Neural cell (in vitro differentiated cells): ENCODE results near the gene PPOX. TPM values are rescaled to one million over a fixed set of nuclear protein-coding genes. Genes with fewer than 3 reads are reported as not detected.

Experiments used
- H2AFZ ChIP-seq: fragments of 200-600, 300-800 bp; sonication (generic), shearing (Covaris generic); 2 replicates; pipeline ENCODE4 v1.6.0; 2014; ENCODE audit warnings: low read depth, mild to moderate bottlenecking, antibody characterized with exemption, low read length, moderate library complexity
- H3F3A ChIP-seq: fragments of 200-600 bp; shearing (Covaris generic); 2 replicates; pipeline ENCODE4 v1.6.1; 2016; ENCODE audit warnings: mild to moderate bottlenecking, moderate library complexity, mixed read lengths, antibody characterized with exemption, low read length; ENCODE audit not compliant: insufficient read depth, poor library complexity, severe bottlenecking
- H3K27ac ChIP-seq: fragments of 200-600, 300-800 bp; sonication (generic), shearing (Covaris generic); 2 replicates; pipeline ENCODE4 v1.5.1; 2014; ENCODE audit warnings: mild to moderate bottlenecking, low read length, moderate library complexity
- H3K27me3 ChIP-seq: fragments of 300-800, 200-600 bp; sonication (generic), shearing (Covaris generic); 2 replicates; pipeline ENCODE4 v1.6.0; 2014; ENCODE audit warnings: mild to moderate bottlenecking, low read depth, low read length, moderate library complexity; ENCODE audit not compliant: insufficient read depth
- H3K36me3 ChIP-seq: fragments of 300-800, 200-600 bp; sonication (generic), shearing (Covaris generic); 2 replicates; pipeline ENCODE4 v1.5.1; 2014; ENCODE audit warnings: mild to moderate bottlenecking, antibody characterized with exemption, low read length, moderate library complexity; ENCODE audit not compliant: insufficient read depth
- H3K4me2 ChIP-seq: fragments of 300-800, 200-600 bp; sonication (generic), shearing (Covaris generic); 2 replicates; pipeline ENCODE4 v1.6.0; 2014; ENCODE audit warnings: mild to moderate bottlenecking, low read length
- H3K4me3 ChIP-seq: fragments of 300-800, 200-600 bp; sonication (generic), shearing (Covaris generic); 2 replicates; pipeline ENCODE4 v1.5.1; 2014; ENCODE audit warnings: mild to moderate bottlenecking, low read length, moderate library complexity
- H3K79me2 ChIP-seq: fragments of 200-600 bp; shearing (Covaris generic); replicated peaks from 2 replicates; pipeline ENCODE4 v1.6.0; 2014; ENCODE audit warnings: mild to moderate bottlenecking, low read length, moderate library complexity; ENCODE audit not compliant: insufficient read depth
- H3K9ac ChIP-seq: fragments of 300-800, 200-600 bp; sonication (generic), shearing (Covaris generic); 2 replicates; pipeline ENCODE4 v1.6.1; 2016; ENCODE audit warnings: mild to moderate bottlenecking, low read length, mixed read lengths
- H3K9me2 ChIP-seq: fragments of 200-600 bp; shearing (Covaris generic); 2 replicates; pipeline ENCODE4 v1.6.1; 2016; ENCODE audit warnings: mild to moderate bottlenecking, low read length, mixed read lengths; ENCODE audit not compliant: insufficient read depth
- H3K9me3 ChIP-seq: fragments of 200-600, 300-800 bp; sonication (generic), shearing (Covaris generic); 2 replicates; pipeline ENCODE4 v1.6.1; 2016; ENCODE audit warnings: mild to moderate bottlenecking, mixed run types, low read length, moderate library complexity, mixed read lengths
- H4K20me1 ChIP-seq: fragments of 200-600 bp; shearing (Covaris generic); 2 replicates; pipeline ENCODE4 v1.6.1; 2016; ENCODE audit warnings: mild to moderate bottlenecking, mixed run types; ENCODE audit not compliant: insufficient read depth
- CTCF ChIP-seq: fragments of 450-650 bp; IDR thresholded peaks from 2 replicates; pipeline ENCODE4 v1.5.1; 2014; ENCODE audit warnings: antibody characterized with exemption, mild to moderate bottlenecking, moderate library complexity; ENCODE audit not compliant: poor library complexity, severe bottlenecking
- EP300 ChIP-seq: fragments of 450-650 bp; conservative IDR thresholded peaks from 2 replicates; pipeline ENCODE4 v1.6.1; 2014; ENCODE audit warnings: antibody characterized with exemption, mild to moderate bottlenecking, moderate library complexity; ENCODE audit not compliant: poor library complexity, severe bottlenecking
- EZH2 ChIP-seq: fragments of 200-600, 300-800 bp; shearing (Covaris generic), sonication (generic); IDR thresholded peaks from 2 replicates; pipeline ENCODE4 v1.6.1; 2014; ENCODE audit warnings: antibody characterized with exemption, low read length, borderline replicate concordance, mild to moderate bottlenecking; ENCODE audit not compliant: insufficient read depth, poor library complexity, severe bottlenecking
- MXI1 ChIP-seq: fragments of 450-650 bp; conservative IDR thresholded peaks from 2 replicates; pipeline ENCODE4 v1.6.1; 2014; ENCODE audit warnings: antibody characterized with exemption, mild to moderate bottlenecking; ENCODE audit not compliant: poor library complexity, severe bottlenecking
- POLR2AphosphoS5 ChIP-seq: IDR thresholded peaks from 2 replicates; pipeline ENCODE4 v1.6.1; 2012
- RAD21 ChIP-seq: fragments of 450-650 bp; conservative IDR thresholded peaks from 2 replicates; pipeline ENCODE4 v1.6.1; 2014; ENCODE audit warnings: antibody characterized with exemption, mild to moderate bottlenecking, moderate library complexity
- REST ChIP-seq: IDR thresholded peaks from 2 replicates; pipeline ENCODE4 v1.6.1; 2012; ENCODE audit warnings: borderline replicate concordance
- SMC3 ChIP-seq: fragments of 450-650 bp; conservative IDR thresholded peaks from 2 replicates; pipeline ENCODE4 v1.6.1; 2014; ENCODE audit warnings: antibody characterized with exemption, mild to moderate bottlenecking, moderate library complexity; ENCODE audit not compliant: poor library complexity
- TAF1 ChIP-seq: IDR thresholded peaks from 2 replicates; pipeline ENCODE4 v1.6.1; 2012; ENCODE audit warnings: low read depth
- polyA plus RNA-seq: library from polyadenylated mRNA; depleted of rRNA; stranded (reverse); fragments of >200 nt; gene quantifications from 2 replicates; pipeline ENCODE4 v1.2.3, GENCODE V29; 2014

Gene PPOX
- polyA plus RNA-seq, 1 donor from 2014 or later = 93.9 TPM

GRCh38 chr1:161122967-161123366 is 43.3 kb upstream of the PPOX start:
- H2AFZ ChIP-seq = no peak overlapping the region
- H3K4me3 ChIP-seq = no peak overlapping the region
- H3K79me2 ChIP-seq = peaks cover 17% of the 10 kb centered on the region
- H3F3A ChIP-seq = no peaks in the 10 kb centered on the region
- H3K9me2 ChIP-seq = no peaks in the 10 kb centered on the region
- TF ChIP-seq CTCF (no peak), POLR2AphosphoS5 (no peak), EP300 (no peak), RAD21 (no peak), TAF1 (no peak), MXI1 (no peak), REST (no peak), EZH2 (no peak), SMC3 (no peak)
- no peaks in the 10 kb centered on the region for H3K9me3 ChIP-seq
- no peaks in the 10 kb centered on the region for H3K36me3 ChIP-seq
- no peak overlapping the region for H3K9ac ChIP-seq
- no peak overlapping the region for H3K27ac ChIP-seq
- no peak overlapping the region for H3K4me2 ChIP-seq
- no peaks in the 10 kb centered on the region for H4K20me1 ChIP-seq
- H3K27me3 ChIP-seq = no peaks in the 10 kb centered on the region

- Histone ChIP-seq H3K79me2 (peaks cover 34% of the 10 kb centered on the region), H4K20me1 (no peaks in the 10 kb centered on the region), H2AFZ (no peak overlapping the region), H3K4me3 (no peak overlapping the region), H3K27me3 (no peaks in the 10 kb centered on the region), H3K9me3 (no peaks in the 10 kb centered on the region), H3K36me3 (no peaks in the 10 kb centered on the region), H3F3A (no peaks in the 10 kb centered on the region), H3K27ac (no peak overlapping the region), H3K9me2 (no peaks in the 10 kb centered on the region), H3K4me2 (no peak overlapping the region), H3K9ac (no peak overlapping the region)
- TF ChIP-seq CTCF (no peak), SMC3 (no peak), MXI1 (no peak), REST (no peak), RAD21 (no peak), EZH2 (no peak), POLR2AphosphoS5 (no peak), TAF1 (no peak), EP300 (no peak)
These were observed 38.6 kb upstream of the PPOX start for GRCh38 chr1:161127649-161128048.
